K562 (cell line): ENCODE data around the gene GSX2. TPM values are rescaled to one million over a fixed set of nuclear protein-coding genes. Genes with fewer than 3 reads are reported as not detected.

Experiments
- ATAC-seq: fragments of 200-7000 bp; cut with Tn5 transposase; 3 replicates; pipeline ENCODE4 v1.9.1; 2020; ENCODE audit warnings: moderate library complexity
- BruUV-seq: library from RNA; stranded (reverse); fragments of 400-500 nt; replicated peaks from 2 replicates; lab custom pipeline; 2021; lab: Mats Ljungman, UMichigan
- CTCF ChIA-PET: fragments of 300-600 bp; formaldehyde crosslinking; extraction: SDS; loops from one replicate; lab custom pipeline; 2021; ENCODE audit warnings: low intra/inter-chr PET ratio; lab: Yijun Ruan, JAX
- POLR2A ChIA-PET: fragments of 300-600, 350-650 bp; sonication (Branson Sonifier 250); formaldehyde crosslinking; extraction: SDS; loops from one replicate; lab custom pipeline; 2021; ENCODE audit warnings: antibody characterized with exemption, inconsistent platforms; lab: Yijun Ruan, JAX
- DNase-seq, 4 experiments: peaks; one replicate each; pipeline versions ENCODE4 v3.0.0 to v3.0.0-alpha.2; 2011 to 2018; ENCODE audit warnings: low spot score in 3 of 4, mixed read lengths in 3 of 4; ENCODE audit errors: extremely low read depth in 1 of 4
- FAIRE-seq: peaks from 2 replicates; lab custom pipeline; 2011; peaks lifted over from hg19 to GRCh38; lab: Jason Lieb, UNC
- H2AFZ ChIP-seq: 2 replicates; pipeline ENCODE4 v1.6.0; 2011; ENCODE audit warnings: low read depth, low read length, control low read depth, inconsistent platforms
- H3K27ac ChIP-seq: fragments of 200-600 bp; 3 replicates; pipeline ENCODE4 v1.8.0; 2011; ENCODE audit warnings: low read depth, mild to moderate bottlenecking, control low read depth, inconsistent platforms, low read length, moderate library complexity, mixed read lengths; ENCODE audit errors: extremely low read depth
- H3K27me3 ChIP-seq, 2 experiments: fragments of 300-600 bp in 1 of 2; 2 replicates in 1 of 2; 3 replicates in 1 of 2; pipeline versions ENCODE4 v1.6.0 to v1.8.0; 2011; ENCODE audit warnings: inconsistent platforms in 2 of 2, low read length in 2 of 2, mild to moderate bottlenecking in 1 of 2, mixed read lengths in 1 of 2, moderate library complexity in 1 of 2; ENCODE audit not compliant: control insufficient read depth in 2 of 2, insufficient read depth in 2 of 2
- H3K36me3 ChIP-seq: fragments of 300-600 bp; 3 replicates; pipeline ENCODE4 v1.8.0; 2011; ENCODE audit warnings: mild to moderate bottlenecking, low read length, inconsistent platforms; ENCODE audit not compliant: control insufficient read depth, insufficient read depth
- H3K4me1 ChIP-seq, 2 experiments: fragments of 200-600 bp in 1 of 2; replicated peaks in 1 of 2; 2 replicates in 1 of 2; 3 replicates in 1 of 2; pipeline versions ENCODE4 v1.5.1 to v1.8.0; 2011; ENCODE audit warnings: inconsistent platforms in 2 of 2, low read length in 2 of 2, mild to moderate bottlenecking in 1 of 2, mixed read lengths in 1 of 2, moderate library complexity in 1 of 2; ENCODE audit not compliant: control insufficient read depth in 2 of 2, insufficient read depth in 2 of 2
- H3K4me2 ChIP-seq: 2 replicates; pipeline ENCODE4 v1.6.1; 2011; ENCODE audit warnings: low read length, control low read depth, inconsistent platforms, mixed read lengths; ENCODE audit not compliant: insufficient read depth
- H3K4me3 ChIP-seq: fragments of 200-600 bp; sonication (generic), shearing (Covaris generic); 2 replicates; pipeline ENCODE4 v1.5.1; 2016; ENCODE audit warnings: control low read depth, inconsistent platforms
- H3K79me2 ChIP-seq: fragments of 200-600 bp; 3 replicates; pipeline ENCODE4 v1.8.0; 2011; ENCODE audit warnings: low read length, inconsistent platforms; ENCODE audit not compliant: control insufficient read depth, insufficient read depth
- H3K9ac ChIP-seq, 2 experiments: 2 replicates each; pipeline versions ENCODE4 v1.6.0 to v1.6.1; 2011; ENCODE audit warnings: low read depth in 2 of 2, low read length in 2 of 2, control low read depth in 1 of 2, inconsistent platforms in 1 of 2, mild to moderate bottlenecking in 1 of 2, mixed read lengths in 1 of 2; ENCODE audit not compliant: insufficient read depth in 1 of 2
- H3K9me1 ChIP-seq: one replicate; pipeline ENCODE4 v1.6.0; 2011; ENCODE audit warnings: inconsistent platforms, mild to moderate bottlenecking, low read length, moderate library complexity; ENCODE audit not compliant: control insufficient read depth, insufficient read depth
- H3K9me3 ChIP-seq: replicated peaks from 2 replicates; pipeline ENCODE4 v1.5.1; 2011; ENCODE audit warnings: low read depth, low read length, inconsistent platforms; ENCODE audit not compliant: control insufficient read depth, insufficient read depth
- H4K20me1 ChIP-seq: replicated peaks from 2 replicates; pipeline ENCODE4 v1.6.1; 2011; ENCODE audit warnings: low read length, inconsistent platforms, mixed read lengths; ENCODE audit not compliant: control insufficient read depth, insufficient read depth
- BCOR ChIP-seq: fragments of 450-650 bp; IDR thresholded peaks from 2 replicates; pipeline ENCODE4 v1.6.1; 2016
- BDP1 ChIP-seq: IDR thresholded peaks from 3 replicates; pipeline ENCODE4 v1.6.1; 2011; ENCODE audit not compliant: insufficient read length, insufficient read depth
- C11orf30 ChIP-seq: fragments of 450-650 bp; IDR thresholded peaks from 2 replicates; pipeline ENCODE4 v1.6.1; 2016; ENCODE audit warnings: low read depth, mild to moderate bottlenecking
- FOXJ3 ChIP-seq: sonication (generic); formaldehyde crosslinking; IDR thresholded peaks from 2 replicates; pipeline ENCODE4 v1.4.0; 2020; ENCODE audit warnings: mild to moderate bottlenecking, missing genetic modification reagents
- KAT8 ChIP-seq: fragments of 450-650 bp; IDR thresholded peaks from 2 replicates; pipeline ENCODE4 v1.6.1; 2016; ENCODE audit warnings: low read depth, mild to moderate bottlenecking
- MAFF ChIP-seq: IDR thresholded peaks from 2 replicates; pipeline ENCODE4 v1.6.1; 2012; ENCODE audit warnings: low read length, improper control_type of control experiment
- MYBL2 ChIP-seq, 2 experiments: fragments of 450-650 bp in 1 of 2; sonication (generic) in 1 of 2; formaldehyde crosslinking in 1 of 2; IDR thresholded peaks; 2 replicates each; pipeline versions ENCODE4 v1.6.1 to v1.8.1; 2017 to 2022; ENCODE audit warnings: borderline replicate concordance in 1 of 2, inconsistent platforms in 1 of 2, low read depth in 1 of 2, mild to moderate bottlenecking in 1 of 2, missing genetic modification reagents in 1 of 2, moderate library complexity in 1 of 2
- SP1 ChIP-seq: sonication (generic); formaldehyde crosslinking; IDR thresholded peaks from 2 replicates; pipeline ENCODE4 v1.8.1; 2022; ENCODE audit warnings: mild to moderate bottlenecking, missing genetic modification reagents
- TRIM28 ChIP-seq: fragments of 450-650 bp; IDR thresholded peaks from 2 replicates; pipeline ENCODE4 v1.6.1; 2017
- ZC3H4 ChIP-seq: sonication (generic); formaldehyde crosslinking; IDR thresholded peaks from 2 replicates; pipeline ENCODE4 v1.9.0; 2021; ENCODE audit warnings: missing genetic modification reagents, borderline replicate concordance
- ZNF444 ChIP-seq: fragments of 250-450 bp; sonication (Bioruptor Pico); IDR thresholded peaks from 2 replicates; pipeline ENCODE4 v1.4.0; 2020; ENCODE audit warnings: mild to moderate bottlenecking, moderate library complexity
- WGBS: fragments of 100-300 bp; shearing (Covaris generic); methylation state at CpG from one replicate; pipeline ENCODE4 v1.1.6; 2016; ENCODE audit warnings: low coverage, mixed read lengths; ENCODE audit not compliant: insufficient coverage; ENCODE audit errors: missing lambda C conversion rate; 5-methylcytosine and 5-hydroxymethylcytosine counted together
- in situ Hi-C: fragments of 300-500 bp; cut with MboI; formaldehyde crosslinking; loops from 4 replicates; pipeline ENCODE4 v1.15.0; 2018; ENCODE audit warnings: inconsistent platforms, mixed read lengths
- intact Hi-C: fragments of 100-400 bp; cut with micrococcal nuclease; formaldehyde crosslinking; loops from 2 replicates; pipeline ENCODE4 v1.14.2; 2022
- polyA plus RNA-seq, 8 experiments: library from polyadenylated mRNA; depleted of rRNA in 4 of 8; stranded (reverse) in 5 of 8; unstranded in 3 of 8; fragments of >200 nt; fragmentation: Nextera tagmentation in 2 of 8; fragmentation: Illumina TruSeq in 1 of 8; extraction: Ambion mirVana in 2 of 8; extraction: Trizol in 1 of 8; gene quantifications; 2 replicates each; pipeline versions ENCODE4 v1.2.1 to v1.2.3, GENCODE V29; 2011 to 2014; ENCODE audit warnings: inconsistent platforms in 1 of 8, missing spikeins in 1 of 8
- total RNA-seq, 7 experiments: library from RNA; depleted of rRNA in 6 of 7; stranded (reverse); fragments of >200 nt in 6 of 7; fragmentation: Illumina TruSeq in 2 of 7; extraction: Trizol in 2 of 7; gene quantifications; 2 replicates each; pipeline versions ENCODE4 v1.2.1 to v1.2.3, GENCODE V29; 2011 to 2021; ENCODE audit warnings: low replicate concordance in 1 of 7
- TF ChIP-seq, protein P1 (sequence below), 2 experiments: IDR thresholded peaks; 2 replicates each; pipeline ENCODE4 v1.6.1; 2011; ENCODE audit warnings: borderline replicate concordance in 1 of 2, control low read depth in 1 of 2, low read depth in 1 of 2, low read length in 1 of 2, mild to moderate bottlenecking in 1 of 2, mixed read lengths in 1 of 2, moderate library complexity in 1 of 2; ENCODE audit not compliant: insufficient read depth in 1 of 2, insufficient read length in 1 of 2, poor library complexity in 1 of 2, severe bottlenecking in 1 of 2; ENCODE audit errors: extremely low read depth in 1 of 2
- TF ChIP-seq, protein P2 (sequence below): fragments of 250-450 bp; sonication (Bioruptor Pico); IDR thresholded peaks from 2 replicates; pipeline ENCODE4 v1.8.0; 2021; ENCODE audit warnings: mild to moderate bottlenecking, moderate library complexity
- TF ChIP-seq, protein P3 (sequence below): fragments of 250-450 bp; sonication (Bioruptor Pico); IDR thresholded peaks from 2 replicates; pipeline ENCODE4 v1.5.0; 2021; ENCODE audit warnings: mild to moderate bottlenecking, borderline replicate concordance
- TF ChIP-seq, protein P4 (sequence below): fragments of 250-450 bp; sonication (Bioruptor Pico); IDR thresholded peaks from 2 replicates; pipeline ENCODE4 v1.8.0; 2022; ENCODE audit warnings: moderate library complexity, mild to moderate bottlenecking, inconsistent platforms

GSX2 gene
- total and polyA plus RNA-seq, 9 of the 15 experiments (the other 6 are each of a cell fraction or from before 2014, with no cell fraction given) = not detected

DNA sequence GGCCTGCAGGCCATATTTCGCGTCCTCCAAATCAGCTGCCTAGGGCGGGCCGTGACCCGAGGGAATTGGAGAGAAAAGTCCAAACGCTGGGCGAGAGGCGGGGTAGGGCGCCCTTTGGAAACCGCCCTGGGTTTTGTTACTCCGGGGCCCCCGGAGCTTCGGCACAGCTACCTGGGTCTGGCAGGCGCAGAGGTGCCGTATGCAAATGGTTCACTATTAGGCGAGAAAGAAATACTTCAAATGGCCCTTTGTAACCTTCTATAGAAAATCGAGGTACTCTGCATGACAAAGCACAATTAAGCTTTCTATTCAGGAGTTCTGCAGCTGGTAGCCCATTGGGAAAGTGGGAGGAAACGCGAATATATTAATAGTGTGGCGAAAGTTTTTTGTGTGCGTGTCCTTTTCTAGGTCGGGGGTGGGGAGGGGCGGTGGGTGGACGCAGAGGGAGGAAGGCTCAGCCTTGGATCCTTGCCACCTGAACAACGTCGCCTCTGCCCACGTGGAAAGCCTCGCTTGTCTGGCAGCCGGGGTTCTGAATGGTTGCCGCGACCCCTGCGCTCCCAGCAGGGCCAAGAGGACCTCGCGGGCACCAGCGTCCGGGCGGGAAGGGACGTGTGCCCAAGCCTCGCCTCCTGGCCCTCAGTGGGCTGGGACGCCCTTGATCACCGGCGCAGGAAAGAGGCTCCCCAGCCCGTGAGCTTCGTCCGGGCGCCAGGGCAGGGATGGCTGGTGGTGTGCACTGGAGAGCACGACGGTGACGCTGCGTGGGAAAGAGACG lies 9.5 kb downstream of the GSX2 start:
- Histone ChIP-seq H3K4me2 (no peak overlapping the region), H3K4me1 (peaks cover 0 to 9% of the 10 kb centered on the region in 2 experiments; a peak in 1 of 5 replicates), H3K79me2 (no peaks in the 10 kb centered on the region), H4K20me1 (no peaks in the 10 kb centered on the region), H3K9me3 (no peaks in the 10 kb centered on the region), H2AFZ (no peak overlapping the region), H3K4me3 (no peak overlapping the region), H3K36me3 (no peaks in the 10 kb centered on the region), H3K27ac (no peak overlapping the region), H3K9ac (no peak overlapping the region), H3K27me3 (peaks cover 29 to 40% of the 10 kb centered on the region in 2 experiments), H3K9me1 (no peaks in the 10 kb centered on the region)
- TF ChIP-seq BCOR (no peak), FOXJ3 (CRISPR knock-in tag) (no peak), SP1 (CRISPR knock-in tag) (no peak), TRIM28 (no peak), KAT8 (no peak), ZC3H4 (CRISPR knock-in tag) (no peak), MYBL2 (IDR thresholded peaks at IDR 0.05; ENCODE audit: low read depth) (no peak), MYBL2 (CRISPR knock-in tag; IDR thresholded peaks at IDR 0.05; ENCODE audit: borderline replicate concordance) (no peak), BDP1 (no peak), ZNF444 (no peak), MAFF (no peak), C11orf30 (no peak)
- TF ChIP-seq, protein P1, sequence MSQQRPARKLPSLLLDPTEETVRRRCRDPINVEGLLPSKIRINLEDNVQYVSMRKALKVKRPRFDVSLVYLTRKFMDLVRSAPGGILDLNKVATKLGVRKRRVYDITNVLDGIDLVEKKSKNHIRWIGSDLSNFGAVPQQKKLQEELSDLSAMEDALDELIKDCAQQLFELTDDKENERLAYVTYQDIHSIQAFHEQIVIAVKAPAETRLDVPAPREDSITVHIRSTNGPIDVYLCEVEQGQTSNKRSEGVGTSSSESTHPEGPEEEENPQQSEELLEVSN (IDR thresholded peaks at IDR 0.05; ENCODE audit: borderline replicate concordance in 1 of 2, extremely low read depth in 1 of 2, insufficient read depth in 1 of 2, insufficient read length in 1 of 2, low read depth in 1 of 2, low read length in 1 of 2, poor library complexity in 1 of 2, severe bottlenecking in 1 of 2) = no peak
- TF ChIP-seq, protein P2, sequence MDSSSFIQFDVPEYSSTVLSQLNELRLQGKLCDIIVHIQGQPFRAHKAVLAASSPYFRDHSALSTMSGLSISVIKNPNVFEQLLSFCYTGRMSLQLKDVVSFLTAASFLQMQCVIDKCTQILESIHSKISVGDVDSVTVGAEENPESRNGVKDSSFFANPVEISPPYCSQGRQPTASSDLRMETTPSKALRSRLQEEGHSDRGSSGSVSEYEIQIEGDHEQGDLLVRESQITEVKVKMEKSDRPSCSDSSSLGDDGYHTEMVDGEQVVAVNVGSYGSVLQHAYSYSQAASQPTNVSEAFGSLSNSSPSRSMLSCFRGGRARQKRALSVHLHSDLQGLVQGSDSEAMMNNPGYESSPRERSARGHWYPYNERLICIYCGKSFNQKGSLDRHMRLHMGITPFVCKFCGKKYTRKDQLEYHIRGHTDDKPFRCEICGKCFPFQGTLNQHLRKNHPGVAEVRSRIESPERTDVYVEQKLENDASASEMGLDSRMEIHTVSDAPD = no peak
- TF ChIP-seq, protein P3, sequence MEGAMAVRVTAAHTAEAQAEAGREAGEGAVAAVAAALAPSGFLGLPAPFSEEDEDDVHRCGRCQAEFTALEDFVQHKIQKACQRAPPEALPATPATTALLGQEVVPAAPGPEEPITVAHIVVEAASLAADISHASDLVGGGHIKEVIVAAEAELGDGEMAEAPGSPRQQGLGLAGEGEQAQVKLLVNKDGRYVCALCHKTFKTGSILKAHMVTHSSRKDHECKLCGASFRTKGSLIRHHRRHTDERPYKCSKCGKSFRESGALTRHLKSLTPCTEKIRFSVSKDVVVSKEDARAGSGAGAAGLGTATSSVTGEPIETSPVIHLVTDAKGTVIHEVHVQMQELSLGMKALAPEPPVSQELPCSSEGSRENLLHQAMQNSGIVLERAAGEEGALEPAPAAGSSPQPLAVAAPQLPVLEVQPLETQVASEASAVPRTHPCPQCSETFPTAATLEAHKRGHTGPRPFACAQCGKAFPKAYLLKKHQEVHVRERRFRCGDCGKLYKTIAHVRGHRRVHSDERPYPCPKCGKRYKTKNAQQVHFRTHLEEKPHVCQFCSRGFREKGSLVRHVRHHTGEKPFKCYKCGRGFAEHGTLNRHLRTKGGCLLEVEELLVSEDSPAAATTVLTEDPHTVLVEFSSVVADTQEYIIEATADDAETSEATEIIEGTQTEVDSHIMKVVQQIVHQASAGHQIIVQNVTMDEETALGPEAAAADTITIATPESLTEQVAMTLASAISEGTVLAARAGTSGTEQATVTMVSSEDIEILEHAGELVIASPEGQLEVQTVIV (CRISPR knock-in tag) = no peak
- TF ChIP-seq, protein P4, sequence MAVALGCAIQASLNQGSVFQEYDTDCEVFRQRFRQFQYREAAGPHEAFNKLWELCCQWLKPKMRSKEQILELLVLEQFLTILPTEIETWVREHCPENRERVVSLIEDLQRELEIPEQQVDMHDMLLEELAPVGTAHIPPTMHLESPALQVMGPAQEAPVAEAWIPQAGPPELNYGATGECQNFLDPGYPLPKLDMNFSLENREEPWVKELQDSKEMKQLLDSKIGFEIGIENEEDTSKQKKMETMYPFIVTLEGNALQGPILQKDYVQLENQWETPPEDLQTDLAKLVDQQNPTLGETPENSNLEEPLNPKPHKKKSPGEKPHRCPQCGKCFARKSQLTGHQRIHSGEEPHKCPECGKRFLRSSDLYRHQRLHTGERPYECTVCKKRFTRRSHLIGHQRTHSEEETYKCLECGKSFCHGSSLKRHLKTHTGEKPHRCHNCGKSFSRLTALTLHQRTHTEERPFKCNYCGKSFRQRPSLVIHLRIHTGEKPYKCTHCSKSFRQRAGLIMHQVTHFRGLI (CRISPR knock-in tag) = no peak
- WGBS = 8% methylated on average over 43 of the region's 51 CpGs
- DNase-seq = no peak
- ChIA-PET POLR2A (no interaction called here), CTCF (no interaction called here)
- no peak for FAIRE-seq
- in situ Hi-C loops (no loop called here), intact Hi-C loops (no loop called here)
- no peak for ATAC-seq
- BruUV-seq = no TSS peak
